Activated T-cell treated with anti-CD3 and anti-CD28 coated beads, Interleukin-2, amount 50 U/mL, for 24 hours (primary cell): ENCODE data around the gene KIAA0319L.
A peak's percentile ranks its signal among the peaks of the same experiment; 100 is the strongest.

Experiments used
- DNase-seq: peaks from one replicate; pipeline ENCODE4 v3.0.0-alpha.2; 2020
- H3K27ac Mint-ChIP-seq: 2 replicates; pipeline ENCODE4 v1.8.0; 2020; ENCODE audit warnings: mild to moderate bottlenecking, mixed read lengths
- H3K27me3 Mint-ChIP-seq: 2 replicates; pipeline ENCODE4 v1.8.0; 2020; ENCODE audit warnings: mixed read lengths
- H3K36me3 Mint-ChIP-seq: 2 replicates; pipeline ENCODE4 v1.8.0; 2020; ENCODE audit warnings: low read depth, mixed read lengths
- H3K4me1 Mint-ChIP-seq: 2 replicates; pipeline ENCODE4 v1.8.0; 2020; ENCODE audit warnings: low read depth, mixed read lengths
- H3K4me3 Mint-ChIP-seq: 2 replicates; pipeline ENCODE4 v1.8.0; 2020; ENCODE audit warnings: mild to moderate bottlenecking, moderate library complexity, mixed read lengths
- H3K9me3 Mint-ChIP-seq: 2 replicates; pipeline ENCODE4 v1.8.0; 2020; ENCODE audit warnings: mixed read lengths

KIAA0319L gene

DNA sequence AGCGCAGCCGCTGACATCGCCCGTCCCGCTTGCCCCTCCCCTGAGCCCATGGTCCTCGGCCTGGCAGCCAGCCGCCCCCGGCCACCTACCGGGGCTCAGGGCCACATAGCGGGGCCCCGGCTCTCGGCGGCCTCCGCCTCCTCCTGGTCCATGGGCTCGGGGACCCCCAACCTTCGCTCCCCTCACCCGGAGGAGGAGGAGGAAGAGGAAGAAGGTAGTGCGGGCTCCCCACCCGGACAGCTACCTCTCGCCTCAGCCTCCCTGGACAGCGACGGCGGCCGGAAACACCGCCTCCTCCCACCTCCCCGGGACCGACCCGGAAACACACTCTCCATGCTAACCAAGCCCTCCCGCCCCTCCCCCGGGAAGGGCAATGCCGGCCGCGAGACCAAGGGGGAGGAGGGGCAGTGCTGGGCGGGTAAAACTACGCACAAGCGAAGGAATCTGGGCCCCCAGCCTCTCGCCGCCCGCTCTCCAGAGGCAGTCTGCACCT, at the start of gene KIAA0319L:
Gene KIAA0319L, minus strand, starts transcription at position 286 of the 493 bp plus-strand sequence. CDS start 2,912 bp downstream, outside the sequence.
- peak within 1 kb of the TSS; percentile 96 for H3K4me3 Mint-ChIP-seq
- H3K4me1 Mint-ChIP-seq: peaks cover 66% of the 10 kb centered on the region
- H3K9me3 Mint-ChIP-seq: no peaks in the 10 kb centered on the region
- peak within 1 kb of the TSS; percentile 98 for H3K27ac Mint-ChIP-seq
- no peak for DNase-seq
- peaks cover 63% of the 10 kb centered on the region for H3K36me3 Mint-ChIP-seq
- H3K27me3 Mint-ChIP-seq: no peaks in the 10 kb centered on the region

GRCh38 chr1:35605867-35606182, 48.6 kb upstream of the KIAA0319L start:
- Mint-ChIP-seq H3K4me1 (peaks cover 13% of the 10 kb centered on the region), H3K36me3 (peaks cover 94% of the 10 kb centered on the region), H3K4me3 (no peak overlapping the region), H3K9me3 (no peaks in the 10 kb centered on the region), H3K27me3 (no peaks in the 10 kb centered on the region), H3K27ac (no peak overlapping the region)
- DNase-seq: no peak

GRCh38 chr1:35605071-35605866, 48.1 kb upstream of the KIAA0319L start:
- Mint-ChIP-seq H3K36me3 (peaks cover 95% of the 10 kb centered on the region), H3K4me1 (peaks cover 13% of the 10 kb centered on the region), H3K27ac (peak overlapping the region; percentile 48), H3K27me3 (no peaks in the 10 kb centered on the region), H3K9me3 (no peaks in the 10 kb centered on the region), H3K4me3 (no peak overlapping the region)
- no peak for DNase-seq

- Mint-ChIP-seq H3K4me1 (peaks cover 13% of the 10 kb centered on the region), H3K36me3 (peaks cover 94% of the 10 kb centered on the region), H3K4me3 (no peak overlapping the region), H3K27me3 (no peaks in the 10 kb centered on the region), H3K9me3 (no peaks in the 10 kb centered on the region), H3K27ac (no peak overlapping the region)
- no peak for DNase-seq
Measured at GRCh38 chr1:35603941-35604340, 46.7 kb upstream of the KIAA0319L start.

GRCh38 chr1:35603468-35603867, 46.3 kb upstream of the KIAA0319L start:
- Mint-ChIP-seq H3K36me3 (peaks cover 94% of the 10 kb centered on the region), H3K4me3 (no peak overlapping the region), H3K4me1 (peaks cover 13% of the 10 kb centered on the region), H3K27me3 (no peaks in the 10 kb centered on the region), H3K9me3 (no peaks in the 10 kb centered on the region), H3K27ac (no peak overlapping the region)
- DNase-seq: no peak

DNA sequence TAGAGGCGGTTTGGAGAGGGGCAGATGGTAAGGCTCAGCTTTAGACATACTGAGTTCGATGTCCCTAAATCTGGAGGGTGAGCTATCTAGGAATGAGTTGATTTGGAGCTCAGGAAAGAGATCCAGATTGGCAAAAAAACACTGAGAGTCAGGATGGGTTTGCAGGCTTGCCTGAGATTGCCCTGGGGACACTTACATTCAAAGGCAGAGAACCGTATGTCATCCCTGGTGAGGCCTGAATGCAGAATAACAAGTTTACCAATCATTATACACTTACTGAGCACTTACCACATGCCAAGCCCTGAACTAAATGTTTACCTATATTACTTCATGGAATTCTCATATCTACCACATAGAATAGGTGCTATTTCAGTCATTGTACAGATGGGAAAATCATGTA, 43.4 kb upstream of the KIAA0319L start:
- Mint-ChIP-seq H3K4me1 (no peaks in the 10 kb centered on the region), H3K4me3 (no peak overlapping the region), H3K9me3 (no peaks in the 10 kb centered on the region), H3K27ac (no peak overlapping the region), H3K27me3 (no peaks in the 10 kb centered on the region), H3K36me3 (peaks cover 87% of the 10 kb centered on the region)
- no peak for DNase-seq

- Mint-ChIP-seq H3K27me3 (no peaks in the 10 kb centered on the region), H3K36me3 (peaks cover 76% of the 10 kb centered on the region), H3K4me3 (no peak overlapping the region), H3K4me1 (no peaks in the 10 kb centered on the region), H3K27ac (no peak overlapping the region), H3K9me3 (no peaks in the 10 kb centered on the region)
- DNase-seq: no peak
Measured at GRCh38 chr1:35599411-35599810, 42.2 kb upstream of the KIAA0319L start.

- H3K36me3 Mint-ChIP-seq: peaks cover 70% of the 10 kb centered on the region
- no peaks in the 10 kb centered on the region for H3K27me3 Mint-ChIP-seq
- no peak overlapping the region for H3K27ac Mint-ChIP-seq
- peaks cover 1% of the 10 kb centered on the region for H3K4me1 Mint-ChIP-seq
- H3K9me3 Mint-ChIP-seq: no peaks in the 10 kb centered on the region
- DNase-seq: no peak
- H3K4me3 Mint-ChIP-seq: no peak overlapping the region
Measured at GRCh38 chr1:35598895-35599294, 41.7 kb upstream of the KIAA0319L start.

- Mint-ChIP-seq H3K27ac (no peak overlapping the region), H3K36me3 (peaks cover 60% of the 10 kb centered on the region), H3K4me1 (peaks cover 9% of the 10 kb centered on the region), H3K9me3 (no peaks in the 10 kb centered on the region), H3K4me3 (no peak overlapping the region), H3K27me3 (no peaks in the 10 kb centered on the region)
- no peak for DNase-seq
Measured at GRCh38 chr1:35597870-35598269, 40.7 kb upstream of the KIAA0319L start.

- H3K4me1 Mint-ChIP-seq: peaks cover 9% of the 10 kb centered on the region
- H3K4me3 Mint-ChIP-seq: no peak overlapping the region
- no peaks in the 10 kb centered on the region for H3K9me3 Mint-ChIP-seq
- no peak overlapping the region for H3K27ac Mint-ChIP-seq
- no peak for DNase-seq
- H3K27me3 Mint-ChIP-seq: no peaks in the 10 kb centered on the region
- H3K36me3 Mint-ChIP-seq: peaks cover 44% of the 10 kb centered on the region
Measured at GRCh38 chr1:35595684-35596083, 38.5 kb upstream of the KIAA0319L start.

DNA sequence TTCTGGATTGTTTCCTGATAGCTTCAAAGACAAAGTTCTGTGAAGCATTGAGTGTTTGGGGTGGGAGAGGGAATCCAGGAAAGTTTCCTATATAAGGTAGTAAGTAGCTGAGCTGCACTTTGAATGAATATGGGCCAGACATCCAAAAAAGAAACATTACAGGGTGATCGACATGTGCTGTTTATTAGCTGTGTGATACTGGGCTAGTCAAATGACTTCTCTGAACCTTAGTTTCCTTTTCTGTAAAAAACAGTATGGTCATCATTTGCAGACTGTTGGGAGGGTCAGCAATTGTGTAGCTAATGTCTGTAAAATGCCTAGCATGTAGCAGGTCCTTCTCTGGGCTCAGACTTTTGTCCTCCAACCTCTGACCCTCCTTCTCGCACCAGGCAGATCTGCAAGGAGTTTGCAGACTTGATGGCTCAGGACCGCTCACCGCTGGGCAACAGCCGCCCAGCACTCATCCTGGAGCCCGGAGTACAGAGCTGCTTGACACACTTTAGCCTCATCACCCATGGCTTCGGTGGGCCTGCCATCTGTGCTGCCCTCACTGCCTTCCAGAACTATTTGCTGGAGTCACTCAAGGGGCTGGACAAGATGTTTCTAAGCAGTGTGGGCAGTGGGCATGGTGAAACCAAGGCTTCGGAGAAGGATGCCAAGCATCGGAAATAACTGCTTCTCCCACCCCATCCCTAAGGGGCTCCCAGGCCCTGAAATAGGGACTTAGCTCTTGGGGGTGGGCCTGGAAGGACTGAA, 37.0 kb upstream of the KIAA0319L start:
- Mint-ChIP-seq H3K4me3 (no peak overlapping the region), H3K27me3 (no peaks in the 10 kb centered on the region), H3K36me3 (peaks cover 32% of the 10 kb centered on the region), H3K27ac (no peak overlapping the region), H3K4me1 (peaks cover 9% of the 10 kb centered on the region), H3K9me3 (no peaks in the 10 kb centered on the region)
- DNase-seq: no peak

GRCh38 chr1:35592991-35593769, 36.0 kb upstream of the KIAA0319L start:
- Mint-ChIP-seq H3K27me3 (no peaks in the 10 kb centered on the region), H3K9me3 (no peaks in the 10 kb centered on the region), H3K4me1 (peaks cover 9% of the 10 kb centered on the region), H3K36me3 (peaks cover 24% of the 10 kb centered on the region), H3K27ac (peak overlapping the region; percentile 5), H3K4me3 (no peak overlapping the region)
- no peak for DNase-seq

DNA sequence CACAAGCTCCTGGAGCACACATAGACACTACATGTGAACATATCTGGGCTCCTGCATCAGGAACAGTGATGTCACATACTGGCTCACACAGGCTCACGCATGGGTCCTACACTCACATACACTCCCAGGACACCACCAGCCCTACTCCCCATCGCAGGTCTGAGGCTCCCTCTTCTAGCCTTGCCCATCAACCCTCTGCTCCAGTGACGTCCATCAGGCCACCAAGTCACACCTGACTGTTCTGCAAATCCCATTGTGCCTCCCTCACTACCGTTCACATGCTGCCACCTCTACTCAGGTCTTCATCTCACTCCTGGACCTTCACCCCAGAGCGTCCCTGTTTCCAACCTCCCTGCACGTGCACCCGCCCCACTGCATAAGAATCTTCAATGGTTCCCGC, 34.0 kb upstream of the KIAA0319L start:
- no peaks in the 10 kb centered on the region for H3K27me3 Mint-ChIP-seq
- H3K4me1 Mint-ChIP-seq: peaks cover 9% of the 10 kb centered on the region
- no peak for DNase-seq
- H3K36me3 Mint-ChIP-seq: peaks cover 10% of the 10 kb centered on the region
- H3K4me3 Mint-ChIP-seq: no peak overlapping the region
- H3K27ac Mint-ChIP-seq: no peak overlapping the region
- H3K9me3 Mint-ChIP-seq: no peaks in the 10 kb centered on the region

DNA sequence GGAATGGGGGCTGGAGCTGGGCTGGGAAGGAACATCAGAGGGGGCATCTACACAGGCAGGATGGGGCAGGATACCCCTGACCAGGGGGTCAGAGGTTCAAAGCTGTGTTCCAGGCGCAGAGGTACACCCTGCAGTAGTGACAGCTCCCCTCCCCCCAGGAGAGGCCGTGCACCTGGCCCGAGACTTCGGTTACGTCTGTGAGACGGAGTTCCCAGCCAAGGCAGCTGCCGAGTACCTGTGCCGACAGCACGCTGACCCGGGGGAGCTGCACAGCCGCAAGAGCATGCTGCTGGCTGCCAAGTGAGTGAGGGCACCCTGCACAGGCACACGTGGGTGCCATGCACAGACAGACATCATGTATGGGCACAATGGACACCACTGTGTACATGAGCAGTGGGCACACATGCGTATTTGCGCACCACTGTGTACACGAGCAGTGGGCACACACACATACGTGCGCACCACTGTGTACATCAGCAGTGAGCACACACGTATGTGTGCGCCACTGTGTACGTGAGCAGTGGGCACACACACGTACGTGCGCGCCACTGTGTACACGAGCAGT, 33.4 kb upstream of the KIAA0319L start:
- H3K36me3 Mint-ChIP-seq: peaks cover 4% of the 10 kb centered on the region
- no peak for DNase-seq
- H3K27me3 Mint-ChIP-seq: no peaks in the 10 kb centered on the region
- peaks cover 9% of the 10 kb centered on the region for H3K4me1 Mint-ChIP-seq
- no peak overlapping the region for H3K27ac Mint-ChIP-seq
- no peaks in the 10 kb centered on the region for H3K9me3 Mint-ChIP-seq
- H3K4me3 Mint-ChIP-seq: no peak overlapping the region
